ENCODE results near the gene ANKRD1.

ANKRD1 gene

GRCh38 chr10:90923111-90923731 lies 2.3 kb upstream of the ANKRD1 start:
- Histone ChIP-seq H3K27ac (no peak overlapping the region), H3K27me3 (replicated peaks) (no peaks in the 10 kb centered on the region), H3K36me3 (replicated peaks) (peaks cover 11% of the 10 kb centered on the region), H3K4me3 (ENCODE audit: low read depth, low read length) (no peak overlapping the region)
- DNase-seq, result no peak
- in situ Hi-C loops (cut with HindIII; ENCODE audit: low pct_ligation_motif_present, low sequenced_read_pairs), result loop anchor here (25.0 kb wide), 1 partner anchor 339 kb away; no protein-coding TSS in a partner anchor
- no peak for TF ChIP-seq CTCF (IDR thresholded peaks at IDR 0.05; ENCODE audit: low read depth, low read length, missing control alignments)

- in situ Hi-C loops (cut with HindIII; ENCODE audit: low pct_ligation_motif_present, low sequenced_read_pairs), result loop anchor here (25.0 kb wide), 1 partner anchor 340 kb away; no protein-coding TSS in a partner anchor
- Histone ChIP-seq H3K27ac (peak overlapping the region; percentile 59), H3K36me3 (replicated peaks) (peaks cover 24% of the 10 kb centered on the region), H3K27me3 (replicated peaks) (no peaks in the 10 kb centered on the region), H3K4me3 (ENCODE audit: low read depth, low read length) (no peak overlapping the region)
- no peak for TF ChIP-seq CTCF (IDR thresholded peaks at IDR 0.05; ENCODE audit: low read depth, low read length, missing control alignments)
- no peak for DNase-seq
Measured at GRCh38 chr10:90921906-90922305, 1.0 kb upstream of the ANKRD1 start.

- Histone ChIP-seq H3K4me3 (ENCODE audit: low read depth, low read length) (peak overlapping the region; percentile 53), H3K27me3 (replicated peaks) (no peaks in the 10 kb centered on the region), H3K27ac (peak overlapping the region; percentile 59), H3K36me3 (replicated peaks) (peaks cover 39% of the 10 kb centered on the region)
- TF ChIP-seq CTCF (IDR thresholded peaks at IDR 0.05; ENCODE audit: low read depth, low read length, missing control alignments), result no peak
- in situ Hi-C loops (cut with HindIII; ENCODE audit: low pct_ligation_motif_present, low sequenced_read_pairs), result loop anchor here (25.0 kb wide), 1 partner anchor 342 kb away; no protein-coding TSS in a partner anchor
- DNase-seq, result no peak
Measured at GRCh38 chr10:90919683-90920574, 958 bp downstream of the ANKRD1 start.

- Histone ChIP-seq H3K27me3 (replicated peaks) (no peaks in the 10 kb centered on the region), H3K27ac (no peak overlapping the region), H3K4me3 (ENCODE audit: low read depth, low read length) (no peak overlapping the region), H3K36me3 (replicated peaks) (peaks cover 45% of the 10 kb centered on the region)
- in situ Hi-C loops (cut with HindIII; ENCODE audit: low pct_ligation_motif_present, low sequenced_read_pairs), result loop anchor here (25.0 kb wide), 1 partner anchor 344 kb away; no protein-coding TSS in a partner anchor
- TF ChIP-seq CTCF (IDR thresholded peaks at IDR 0.05; ENCODE audit: low read depth, low read length, missing control alignments), result no peak
- DNase-seq, result no peak
Measured at GRCh38 chr10:90917968-90918318, 2.9 kb downstream of the ANKRD1 start.

GRCh38 chr10:90917238-90917967 lies 3.5 kb downstream of the ANKRD1 start:
- no peak overlapping the region for H3K4me3 ChIP-seq (ENCODE audit: low read depth, low read length)

More at GRCh38 chr10:90917238-90917967, 3.5 kb downstream of the ANKRD1 start:
- no peak for DNase-seq
- no peak for TF ChIP-seq CTCF (IDR thresholded peaks at IDR 0.05; ENCODE audit: low read depth, low read length, missing control alignments)
- no peaks in the 10 kb centered on the region for H3K27me3 ChIP-seq (replicated peaks)
- in situ Hi-C loops (cut with HindIII; ENCODE audit: low pct_ligation_motif_present, low sequenced_read_pairs), result loop anchor here (25.0 kb wide), 1 partner anchor 345 kb away; no protein-coding TSS in a partner anchor
- no peak overlapping the region for H3K27ac ChIP-seq
- peaks cover 50% of the 10 kb centered on the region for H3K36me3 ChIP-seq (replicated peaks)

Measured in brain microvascular endothelial cell (primary cell).